H1 (cell line): ENCODE data around the gene TNNI3. TPM values are rescaled to one million over a fixed set of nuclear protein-coding genes. Genes with fewer than 3 reads are reported as not detected.

ENCODE experiments used
- CTCF ChIA-PET: fragments of 300-600 bp; sonication (Branson Sonifier 250); formaldehyde crosslinking; loops from one replicate; lab custom pipeline; 2021; ENCODE audit not compliant: partially characterized antibody; lab: Charles Lee
- POLR2A ChIA-PET: fragments of 300-600 bp; sonication (Branson Sonifier 250); formaldehyde crosslinking; loops from one replicate; lab custom pipeline; 2021; ENCODE audit warnings: inconsistent platforms; ENCODE audit not compliant: partially characterized antibody; lab: Charles Lee
- DNase-seq, 2 experiments: peaks; one replicate each; pipeline versions ENCODE4 v3.0.0 to v3.0.0-alpha.2; 2010 to 2022; ENCODE audit warnings: low spot score in 2 of 2, low read depth in 1 of 2, mixed read lengths in 1 of 2
- FAIRE-seq: peaks from 2 replicates; lab custom pipeline; 2011; peaks lifted over from hg19 to GRCh38; lab: Jason Lieb, UNC
- H2AFZ ChIP-seq: 2 replicates; pipeline ENCODE4 v1.8.1; 2012; ENCODE audit warnings: low read length, inconsistent platforms
- H2AK5ac ChIP-seq: 2 replicates; pipeline ENCODE4 v1.6.1; 2013; ENCODE audit warnings: low read depth, low read length
- H2BK120ac ChIP-seq: replicated peaks from 2 replicates; pipeline ENCODE3; 2013; ENCODE audit warnings: low read depth, low read length, inconsistent platforms
- H2BK12ac ChIP-seq: 2 replicates; pipeline ENCODE4 v1.6.1; 2013; ENCODE audit warnings: low read depth, low read length
- H2BK15ac ChIP-seq: 2 replicates; pipeline ENCODE4 v1.6.1; 2013; ENCODE audit warnings: low read length
- H2BK20ac ChIP-seq: 2 replicates; pipeline ENCODE4 v1.6.1; 2013; ENCODE audit warnings: low read length
- H2BK5ac ChIP-seq: 2 replicates; pipeline ENCODE4 v1.6.1; 2013; ENCODE audit warnings: low read depth, low read length
- H3K14ac ChIP-seq: 2 replicates; pipeline ENCODE4 v1.6.1; 2013; ENCODE audit warnings: inconsistent platforms; ENCODE audit not compliant: insufficient read length
- H3K18ac ChIP-seq: 2 replicates; pipeline ENCODE4 v1.6.1; 2013; ENCODE audit warnings: low read length; ENCODE audit errors: extremely low read depth
- H3K23ac ChIP-seq: 2 replicates; pipeline ENCODE4 v1.6.1; 2013; ENCODE audit warnings: inconsistent platforms; ENCODE audit not compliant: insufficient read length
- H3K23me2 ChIP-seq: 2 replicates; pipeline ENCODE4 v1.6.1; 2013; ENCODE audit warnings: low read depth, low read length
- H3K27ac ChIP-seq: 2 replicates; pipeline ENCODE4 v1.6.1; 2011; ENCODE audit warnings: low read depth, low read length, inconsistent platforms
- H3K27me3 ChIP-seq, 4 experiments: replicated peaks in 1 of 4; 1 replicate in 1 of 4; 2 replicates in 3 of 4; pipeline versions ENCODE4 v1.6.1 to v1.8.1; 2011 to 2013; ENCODE audit warnings: low read length in 3 of 4, mild to moderate bottlenecking in 3 of 4, inconsistent platforms in 2 of 4, mixed read lengths in 2 of 4, moderate library complexity in 1 of 4; ENCODE audit not compliant: control insufficient read depth in 3 of 4, insufficient read depth in 3 of 4; ENCODE audit errors: extremely low read depth in 1 of 4
- H3K36me3 ChIP-seq, 4 experiments: 2 replicates each; pipeline versions ENCODE4 v1.6.1 to v1.8.1; 2011 to 2013; ENCODE audit warnings: mild to moderate bottlenecking in 4 of 4, low read length in 3 of 4, moderate library complexity in 2 of 4, control low read depth in 1 of 4, inconsistent platforms in 1 of 4; ENCODE audit not compliant: insufficient read depth in 4 of 4, control insufficient read depth in 2 of 4
- H3K4ac ChIP-seq: replicated peaks from 2 replicates; pipeline ENCODE3; 2013; ENCODE audit warnings: low read length, low read depth, mixed read lengths, inconsistent platforms; ENCODE audit not compliant: insufficient read length
- H3K4me1 ChIP-seq, 4 experiments: replicated peaks in 1 of 4; 1 replicate in 1 of 4; 2 replicates in 3 of 4; pipeline versions ENCODE4 v1.6.1 to v1.8.1; 2011 to 2013; ENCODE audit warnings: low read length in 3 of 4, inconsistent platforms in 2 of 4, mixed read lengths in 1 of 4; ENCODE audit not compliant: insufficient read depth in 4 of 4, control insufficient read depth in 3 of 4
- H3K4me2 ChIP-seq, 2 experiments: 2 replicates each; pipeline versions ENCODE4 v1.6.1 to v1.8.1; 2011 to 2013; ENCODE audit warnings: low read depth in 2 of 2, low read length in 2 of 2, control low read depth in 1 of 2, inconsistent platforms in 1 of 2, mild to moderate bottlenecking in 1 of 2; ENCODE audit not compliant: insufficient read depth in 1 of 2
- H3K4me3 ChIP-seq, 4 experiments: fragments of 200-600, 300-600 bp in 1 of 4; sonication (generic), shearing (Covaris generic), sonication (Bioruptor Twin) in 1 of 4; 2 replicates each; pipeline versions ENCODE4 v1.5.1 to v1.8.1; 2011 to 2016; ENCODE audit warnings: low read length in 4 of 4, low read depth in 3 of 4, control low read depth in 2 of 4, inconsistent platforms in 2 of 4, mild to moderate bottlenecking in 2 of 4, mixed read lengths in 1 of 4, moderate library complexity in 1 of 4; ENCODE audit not compliant: insufficient read depth in 2 of 4; ENCODE audit errors: extremely low read depth in 1 of 4
- H3K56ac ChIP-seq: replicated peaks from 2 replicates; pipeline ENCODE3; 2013; ENCODE audit warnings: low read depth, mild to moderate bottlenecking, mixed read lengths, low read length, inconsistent platforms; ENCODE audit not compliant: insufficient read length
- H3K79me1 ChIP-seq: 2 replicates; pipeline ENCODE4 v1.6.1; 2013; ENCODE audit warnings: low read depth, low read length, control low read depth
- H3K79me2 ChIP-seq, 2 experiments: 2 replicates each; pipeline versions ENCODE4 v1.6.1 to v1.8.1; 2012 to 2013; ENCODE audit warnings: low read length in 2 of 2, mild to moderate bottlenecking in 2 of 2, inconsistent platforms in 1 of 2; ENCODE audit not compliant: insufficient read depth in 2 of 2, control insufficient read depth in 1 of 2
- H3K9ac ChIP-seq, 4 experiments: replicated peaks in 1 of 4; 1 replicate in 1 of 4; 2 replicates in 3 of 4; pipeline versions ENCODE4 v1.6.1 to v1.8.1; 2011 to 2013; ENCODE audit warnings: low read depth in 3 of 4, low read length in 3 of 4, control low read depth in 2 of 4, mild to moderate bottlenecking in 2 of 4, moderate library complexity in 2 of 4, inconsistent platforms in 1 of 4; ENCODE audit errors: extremely low read depth in 1 of 4
- H3K9me3 ChIP-seq, 2 experiments: 2 replicates each; pipeline versions ENCODE4 v1.6.1 to v1.8.1; 2012 to 2013; ENCODE audit warnings: mild to moderate bottlenecking in 2 of 2, moderate library complexity in 2 of 2, control low read depth in 1 of 2, inconsistent platforms in 1 of 2, low read depth in 1 of 2, low read length in 1 of 2, mixed read lengths in 1 of 2; ENCODE audit not compliant: insufficient read depth in 2 of 2
- H4K20me1 ChIP-seq, 2 experiments: replicated peaks in 1 of 2; 2 replicates each; pipeline versions ENCODE3 to v1.8.1; 2011 to 2013; ENCODE audit warnings: inconsistent platforms in 2 of 2, low read length in 2 of 2, mild to moderate bottlenecking in 1 of 2; ENCODE audit not compliant: insufficient read depth in 2 of 2, control insufficient read depth in 1 of 2
- H4K5ac ChIP-seq: 2 replicates; pipeline ENCODE4 v1.6.1; 2013; ENCODE audit warnings: low read length, low read depth, mixed read lengths, inconsistent platforms; ENCODE audit not compliant: insufficient read length
- H4K8ac ChIP-seq: 2 replicates; pipeline ENCODE4 v1.8.0; 2013; ENCODE audit warnings: mild to moderate bottlenecking, moderate library complexity, low read length, inconsistent platforms; ENCODE audit not compliant: insufficient read depth; ENCODE audit errors: extremely low read depth
- H4K91ac ChIP-seq: replicated peaks from 2 replicates; pipeline ENCODE3; 2013; ENCODE audit warnings: low read length, mixed read lengths, inconsistent platforms; ENCODE audit not compliant: insufficient read length
- BRCA1 ChIP-seq: IDR thresholded peaks from 2 replicates; pipeline ENCODE4 v1.6.1; 2012; ENCODE audit warnings: low read depth, low read length, improper control_type of control experiment
- CBX5 ChIP-seq: fragments of 300-800, 300-1000 bp; sonication (generic); IDR thresholded peaks from 2 replicates; pipeline ENCODE4 v1.7.1; 2016; ENCODE audit warnings: antibody characterized with exemption, low read length, low read depth
- CBX8 ChIP-seq: fragments of 300-800, 300-1000 bp; sonication (generic); IDR thresholded peaks from 2 replicates; pipeline ENCODE4 v1.7.1; 2016; ENCODE audit warnings: low read depth, low read length, borderline replicate concordance
- CTBP2 ChIP-seq: IDR thresholded peaks from 2 replicates; pipeline ENCODE4 v1.7.0; 2011; ENCODE audit warnings: borderline replicate concordance, mild to moderate bottlenecking, moderate library complexity, mixed read lengths, low read length; ENCODE audit not compliant: insufficient read depth, insufficient read length
- EGR1 ChIP-seq: IDR thresholded peaks from 2 replicates; pipeline ENCODE4 v1.6.1; 2011; ENCODE audit warnings: low read depth, low read length, borderline replicate concordance
- JUN ChIP-seq: IDR thresholded peaks from 2 replicates; pipeline ENCODE4 v1.6.1; 2011; ENCODE audit warnings: low read depth, mild to moderate bottlenecking, improper control_type of control experiment, low read length
- MAFK ChIP-seq: IDR thresholded peaks from 2 replicates; pipeline ENCODE4 v1.6.1; 2012; ENCODE audit warnings: low read depth, mild to moderate bottlenecking, improper control_type of control experiment, low read length
- PHF8 ChIP-seq: fragments of 200-600 bp; sonication (generic); conservative IDR thresholded peaks from 2 replicates; pipeline ENCODE4 v1.7.1; 2012; ENCODE audit warnings: low read depth, mild to moderate bottlenecking, inconsistent platforms, low read length, moderate library complexity
- POLR2A ChIP-seq, 2 experiments: IDR thresholded peaks; 1 replicate in 1 of 2; 2 replicates in 1 of 2; pipeline ENCODE4 v1.6.1; 2011; ENCODE audit warnings: low read depth in 2 of 2, low read length in 2 of 2, mild to moderate bottlenecking in 2 of 2; ENCODE audit errors: control extremely low read depth in 1 of 2
- POU5F1 ChIP-seq: IDR thresholded peaks from 2 replicates; pipeline ENCODE4 v1.6.1; 2011; ENCODE audit warnings: low read depth, mild to moderate bottlenecking, low read length, moderate library complexity
- RFX5 ChIP-seq: IDR thresholded peaks from 2 replicates; pipeline ENCODE4 v1.6.1; 2011; ENCODE audit warnings: low read depth, low read length, improper control_type of control experiment, borderline replicate concordance
- SIRT6 ChIP-seq: IDR thresholded peaks from one replicate; pipeline ENCODE4 v1.7.1; 2012; ENCODE audit warnings: low read length, inconsistent platforms
- SUZ12 ChIP-seq: fragments of 200-600 bp; sonication (generic); IDR thresholded peaks from 2 replicates; pipeline ENCODE4 v1.6.1; 2012; ENCODE audit warnings: mild to moderate bottlenecking, inconsistent platforms, low read length, moderate library complexity, mixed read lengths
- WGBS, 2 experiments: shearing (Covaris generic) in 1 of 2; methylation state at CpG; one replicate each; pipeline versions ENCODE4 v1.1.6 to v1.1.7; 2013 to 2015; ENCODE audit warnings: low lambda C conversion rate in 2 of 2, mixed read lengths in 2 of 2, inconsistent platforms in 1 of 2, low coverage in 1 of 2, missing lambda C conversion rate in 1 of 2; ENCODE audit not compliant: insufficient replicate concordance in 2 of 2, insufficient coverage in 1 of 2, insufficient read length in 1 of 2; ENCODE audit errors: extremely low coverage in 1 of 2, missing lambda C conversion rate in 1 of 2; 5-methylcytosine and 5-hydroxymethylcytosine counted together
- polyA plus RNA-seq, 7 experiments: library from polyadenylated mRNA; depleted of rRNA in 3 of 7; stranded (reverse) in 5 of 7; unstranded in 2 of 7; fragments of >200 nt in 5 of 7; fragments of 200-250 nt in 2 of 7; gene quantifications; 1 replicate in 5 of 7; 2 replicates in 1 of 7; 4 replicates in 1 of 7; pipeline versions ENCODE4 v1.2.1 to v1.2.3, GENCODE V29; 2011 to 2013; ENCODE audit warnings: missing spikeins in 2 of 7, mixed read lengths in 2 of 7
- total RNA-seq: library from RNA; stranded (reverse); fragmentation: NEBNext Ultra II Directional; extraction: Animal tissue kit (Norgen Biotek cat#: 25700); gene quantifications from 2 replicates; pipeline ENCODE4 v1.2.1, GENCODE V29; 2021
- TF ChIP-seq, protein P1 (sequence below): IDR thresholded peaks from 2 replicates; pipeline ENCODE4 v1.6.1; 2012; ENCODE audit warnings: inconsistent platforms

TNNI3 gene
- total and polyA plus RNA-seq, 2 of the 8 experiments (the other 6 are each of a cell fraction or from before 2014, with no cell fraction given), result 16.9 to 56.0 TPM

DNA sequence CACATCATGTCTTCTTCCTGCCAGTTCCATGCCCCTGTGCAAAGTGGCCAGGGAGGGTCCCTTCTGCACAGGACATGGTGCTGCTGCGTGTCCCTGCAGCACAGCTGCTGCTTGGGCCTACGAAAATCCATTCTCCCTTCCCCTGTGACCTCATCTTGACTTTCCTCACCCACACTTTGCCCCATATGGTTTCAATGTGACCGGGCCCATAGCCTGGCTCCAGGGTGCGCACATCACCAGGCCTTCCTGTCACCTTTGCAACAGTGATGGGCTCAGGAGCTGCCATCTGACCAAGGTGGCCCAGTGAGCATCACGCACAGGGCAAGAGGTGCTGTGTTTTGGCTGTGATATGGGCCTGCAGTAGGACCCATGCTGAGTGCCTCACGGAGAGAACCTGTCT is 50.9 kb downstream of the TNNI3 start:
- Histone ChIP-seq H4K5ac (no peak overlapping the region), H3K79me1 (peaks cover 5% of the 10 kb centered on the region; the same call in 1 of the 2 replicates), H2BK15ac (no peak overlapping the region), H3K4me1 (no peaks in the 10 kb centered on the region), H3K4me2 (no peak overlapping the region), H2AK5ac (no peak overlapping the region), H3K23me2 (no peaks in the 10 kb centered on the region), H3K27me3 (no peaks in the 10 kb centered on the region), H2AFZ (no peak overlapping the region), H3K9me3 (peaks cover 2 to 4% of the 10 kb centered on the region in 2 experiments; a peak in 2 of 4 replicates), H3K9ac (no peak overlapping the region), H3K56ac (no peak overlapping the region), H3K14ac (no peak overlapping the region), H3K4ac (no peak overlapping the region), H4K91ac (no peak overlapping the region), H4K8ac (no peak overlapping the region), H2BK12ac (no peak overlapping the region), H3K79me2 (no peaks in the 10 kb centered on the region; a peak in 1 of 4 replicates), H3K4me3 (no peak overlapping the region), H2BK20ac (no peak overlapping the region), H3K27ac (no peak overlapping the region), H4K20me1 (peaks cover 7 to 14% of the 10 kb centered on the region in 2 experiments), H2BK120ac (no peak overlapping the region), H3K36me3 (no peaks in the 10 kb centered on the region; a peak in 1 of 8 replicates), H2BK5ac (no peak overlapping the region), H3K23ac (no peak overlapping the region), H3K18ac (no peak overlapping the region)
- DNase-seq, result no peak
- no peak for FAIRE-seq
- ChIA-PET CTCF (interaction anchor here (0.9 to 2.9 kb wide), 3 partner anchors 9 to 30 kb away, joined by 5 to 11 read pairs (median 5); no protein-coding TSS in a partner anchor), POLR2A (interaction anchor here (0.8 to 2.4 kb wide), 4 partner anchors 10 to 153 kb away, joined by 3 to 15 read pairs (median 3); partner anchors contain the start of gene PPP1R12C)
- 89% methylated on average over 6 of the region's 6 CpGs; no CpG with 5 or more reads in 1 of the 2 experiments for WGBS, 2 experiments
- TF ChIP-seq PHF8 (no peak), RFX5 (no peak), CTBP2 (no peak), SIRT6 (no peak), CBX5 (no peak), POU5F1 (no peak), MAFK (no peak), BRCA1 (no peak), EGR1 (no peak), JUN (no peak), SUZ12 (no peak), CBX8 (no peak), POLR2A (IDR thresholded peaks at IDR 0.05; ENCODE audit: control extremely low read depth in 1 of 2, low read depth in 2 of 2, low read length in 2 of 2) (no peak)
- TF ChIP-seq, protein P1, sequence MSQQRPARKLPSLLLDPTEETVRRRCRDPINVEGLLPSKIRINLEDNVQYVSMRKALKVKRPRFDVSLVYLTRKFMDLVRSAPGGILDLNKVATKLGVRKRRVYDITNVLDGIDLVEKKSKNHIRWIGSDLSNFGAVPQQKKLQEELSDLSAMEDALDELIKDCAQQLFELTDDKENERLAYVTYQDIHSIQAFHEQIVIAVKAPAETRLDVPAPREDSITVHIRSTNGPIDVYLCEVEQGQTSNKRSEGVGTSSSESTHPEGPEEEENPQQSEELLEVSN, result no peak
